OCI-LY3 (cell line): Measurements from ENCODE around the gene RIOX2.
"Not testable (repeated sequence)": the region's sequence is repeated elsewhere in the genome, so short reads cannot be mapped to it uniquely, and the experiment has no call there.

Experiments used
- EZH2phosphoT487 ChIP-seq: fragments of 200-600 bp; shearing (Covaris generic); IDR thresholded peaks from 2 replicates; pipeline ENCODE4 v1.6.1; 2018; ENCODE audit warnings: antibody characterized with exemption, mixed run types, low read depth
- TF ChIP-seq, protein P1 (sequence below): fragments of 200-600, 300-600 bp; sonication (generic); IDR thresholded peaks from 2 replicates; pipeline ENCODE4 v1.5.1; 2014; ENCODE audit warnings: antibody characterized with exemption, low read length, low read depth

DNA sequence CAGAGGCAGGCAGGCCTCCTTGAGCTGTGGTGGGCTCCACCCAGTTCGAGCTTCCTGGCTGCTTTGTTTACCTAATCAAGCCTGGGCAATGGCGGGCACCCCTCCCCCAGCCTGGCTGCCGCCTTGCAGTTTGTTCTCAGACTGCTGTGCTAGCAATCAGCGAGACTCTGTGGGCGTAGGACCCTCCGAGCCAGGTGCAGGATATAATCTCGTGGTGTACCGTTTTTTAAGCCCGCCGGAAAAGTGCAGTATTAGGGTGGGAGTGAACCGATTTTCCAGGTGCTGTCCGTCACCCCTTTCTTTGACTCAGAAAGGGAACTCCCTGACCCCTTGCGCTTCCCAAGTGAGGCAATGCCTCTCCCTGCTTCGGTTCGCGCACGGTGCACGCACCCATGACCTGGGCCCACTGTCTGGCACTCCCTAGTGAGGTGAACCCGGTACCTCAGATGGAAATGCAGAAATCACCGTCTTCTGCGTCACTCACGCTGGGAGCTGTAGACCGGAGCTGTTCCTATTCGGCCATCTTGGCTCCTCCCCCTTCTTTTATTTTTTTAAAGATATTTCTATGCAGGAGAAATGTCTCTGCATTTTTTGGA lies 61.9 kb downstream of the RIOX2 start:
- TF ChIP-seq, protein P1, sequence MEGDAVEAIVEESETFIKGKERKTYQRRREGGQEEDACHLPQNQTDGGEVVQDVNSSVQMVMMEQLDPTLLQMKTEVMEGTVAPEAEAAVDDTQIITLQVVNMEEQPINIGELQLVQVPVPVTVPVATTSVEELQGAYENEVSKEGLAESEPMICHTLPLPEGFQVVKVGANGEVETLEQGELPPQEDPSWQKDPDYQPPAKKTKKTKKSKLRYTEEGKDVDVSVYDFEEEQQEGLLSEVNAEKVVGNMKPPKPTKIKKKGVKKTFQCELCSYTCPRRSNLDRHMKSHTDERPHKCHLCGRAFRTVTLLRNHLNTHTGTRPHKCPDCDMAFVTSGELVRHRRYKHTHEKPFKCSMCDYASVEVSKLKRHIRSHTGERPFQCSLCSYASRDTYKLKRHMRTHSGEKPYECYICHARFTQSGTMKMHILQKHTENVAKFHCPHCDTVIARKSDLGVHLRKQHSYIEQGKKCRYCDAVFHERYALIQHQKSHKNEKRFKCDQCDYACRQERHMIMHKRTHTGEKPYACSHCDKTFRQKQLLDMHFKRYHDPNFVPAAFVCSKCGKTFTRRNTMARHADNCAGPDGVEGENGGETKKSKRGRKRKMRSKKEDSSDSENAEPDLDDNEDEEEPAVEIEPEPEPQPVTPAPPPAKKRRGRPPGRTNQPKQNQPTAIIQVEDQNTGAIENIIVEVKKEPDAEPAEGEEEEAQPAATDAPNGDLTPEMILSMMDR = not testable (repeated sequence)
- not testable (repeated sequence) for TF ChIP-seq EZH2phosphoT487
